GM21360 (cell line): ENCODE measurements around the gene MSH2.

Experiments
- ATAC-seq: cut with Tn5 transposase; IDR thresholded peaks from one replicate; pipeline ENCODE4 v1.9.1; 2021; ENCODE audit warnings: mild to moderate bottlenecking, moderate library complexity; ENCODE audit not compliant: unreplicated experiment

Gene MSH2

DNA sequence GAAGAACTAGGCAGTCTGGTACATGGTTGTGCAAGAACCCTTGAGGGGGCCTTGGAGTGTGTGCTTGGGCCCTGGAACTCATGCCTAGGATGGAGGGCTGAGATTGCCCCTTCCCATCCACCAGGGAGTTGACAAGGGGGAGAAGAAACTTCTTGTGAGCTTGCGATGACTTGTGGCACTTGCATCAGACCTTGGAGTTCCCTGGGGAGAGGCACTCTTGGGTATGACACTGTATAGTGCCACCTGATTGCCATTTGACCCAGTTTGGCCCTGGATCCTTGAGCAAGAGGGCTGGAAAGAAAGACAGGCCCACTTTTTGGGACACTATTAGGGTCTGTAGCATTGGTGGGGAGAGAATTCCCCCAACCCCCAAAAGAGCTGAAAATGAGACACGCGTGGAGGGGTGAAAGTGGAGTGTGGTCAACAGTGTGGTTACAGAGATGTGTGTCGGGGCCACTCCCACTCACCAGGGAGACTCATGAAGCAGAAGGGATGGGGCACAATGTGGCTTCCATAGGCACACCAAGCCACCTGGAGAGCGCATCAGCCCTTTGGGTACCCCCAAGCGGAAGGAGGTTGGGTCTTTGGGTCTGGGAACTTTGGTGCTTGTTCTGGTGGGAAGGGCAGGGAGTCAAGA lies 101.3 kb downstream of the MSH2 start:
- ATAC-seq: no peak

DNA sequence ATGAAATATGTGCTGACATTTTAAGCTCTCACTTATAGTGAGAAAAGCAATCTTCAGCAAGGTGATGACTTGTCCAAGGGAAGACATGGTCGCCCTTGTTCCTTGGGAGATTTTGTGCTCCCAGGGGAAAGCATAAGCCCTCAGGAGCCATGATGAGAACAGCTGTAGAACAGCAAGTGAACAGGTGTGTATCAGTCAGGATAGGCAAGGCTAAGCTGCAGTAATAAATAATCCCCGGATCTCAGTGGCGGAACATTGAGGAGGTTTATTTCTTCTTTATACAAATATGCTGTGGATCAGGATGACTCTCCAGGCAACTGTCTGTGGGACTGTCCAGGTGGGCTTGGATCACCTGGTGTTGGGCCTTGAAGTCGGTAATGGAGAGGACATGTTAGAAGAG lies 103.1 kb downstream of the MSH2 start:
- no peak for ATAC-seq

DNA sequence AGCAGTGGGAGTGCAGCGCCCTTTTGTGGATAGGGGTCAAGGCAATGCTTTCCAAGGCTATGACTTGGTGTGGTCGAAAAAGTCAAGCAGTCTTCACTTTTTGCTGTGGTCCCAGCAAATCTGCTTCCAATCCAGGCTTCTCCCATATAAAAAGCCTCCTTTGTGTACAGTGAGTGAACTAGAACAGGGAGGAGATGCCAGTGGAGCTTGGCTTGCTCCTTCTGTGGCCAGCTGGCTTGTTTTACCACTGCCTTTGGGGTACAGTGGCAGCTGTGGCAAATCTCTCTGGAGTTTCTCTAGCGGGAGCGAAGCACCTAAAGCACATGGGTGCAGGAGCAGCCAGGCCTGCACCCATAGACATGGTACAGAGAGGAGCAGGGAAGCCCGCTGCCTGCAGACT lies 103.5 kb downstream of the MSH2 start:
- no peak for ATAC-seq

DNA sequence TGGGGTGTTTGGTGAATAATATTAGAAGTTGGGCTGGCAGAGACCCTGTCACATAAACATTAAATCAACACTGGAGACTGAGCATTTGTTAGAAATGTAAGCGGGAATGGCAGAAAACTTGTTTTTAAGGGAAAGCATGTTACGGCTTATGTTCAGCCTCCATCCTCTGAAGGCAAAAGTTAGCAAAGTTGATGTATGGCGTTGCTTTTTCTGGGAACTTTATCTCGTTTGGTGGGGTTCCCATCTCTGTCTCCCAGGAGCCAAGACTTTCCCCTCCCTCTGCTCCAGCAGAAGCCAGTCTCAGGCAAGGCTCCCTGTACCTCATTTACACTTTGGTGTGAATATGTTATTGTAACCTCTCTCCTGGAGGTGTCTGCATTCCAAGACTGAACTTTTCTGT lies 105.1 kb downstream of the MSH2 start:
- no peak for ATAC-seq

DNA sequence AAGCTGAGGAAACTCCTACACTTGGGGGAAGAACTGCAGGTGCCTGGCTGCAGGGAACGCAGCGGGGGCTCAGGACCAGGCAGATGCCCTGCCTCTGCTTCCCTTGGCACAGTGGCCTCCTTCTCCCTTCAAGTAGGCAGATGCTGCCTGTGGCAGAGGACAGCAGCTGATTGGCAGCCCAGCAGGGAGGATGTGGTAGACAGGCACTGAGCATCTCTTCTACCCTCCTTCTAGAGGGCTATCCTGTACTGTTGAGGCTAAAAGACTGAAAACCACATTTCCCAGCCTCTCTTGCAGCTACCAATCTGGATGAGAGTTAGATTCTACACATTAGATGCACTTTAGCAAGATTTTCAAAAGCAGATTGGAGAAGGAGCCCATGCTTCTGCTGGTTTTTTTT lies 105.7 kb downstream of the MSH2 start:
- no peak for ATAC-seq

DNA sequence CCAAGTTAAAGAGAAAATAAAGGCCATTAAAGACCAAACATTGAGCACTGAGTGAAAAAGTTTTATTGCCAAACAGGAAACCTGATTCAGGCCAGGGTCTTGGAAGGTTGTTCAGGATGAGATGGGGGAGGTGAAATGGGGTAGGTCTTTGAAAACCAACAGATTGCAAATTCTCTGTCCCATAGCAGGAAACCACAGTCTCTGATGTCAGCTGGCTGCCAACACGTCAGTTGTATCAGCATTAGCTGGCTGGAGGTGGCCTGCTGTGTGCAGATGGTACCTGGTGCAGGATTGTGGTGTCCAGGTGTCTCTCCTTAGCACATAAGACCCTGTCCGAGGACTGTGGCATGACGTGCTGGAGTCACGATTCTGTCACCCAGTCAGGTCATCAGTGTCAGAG lies 106.3 kb downstream of the MSH2 start:
- ATAC-seq: no peak

DNA sequence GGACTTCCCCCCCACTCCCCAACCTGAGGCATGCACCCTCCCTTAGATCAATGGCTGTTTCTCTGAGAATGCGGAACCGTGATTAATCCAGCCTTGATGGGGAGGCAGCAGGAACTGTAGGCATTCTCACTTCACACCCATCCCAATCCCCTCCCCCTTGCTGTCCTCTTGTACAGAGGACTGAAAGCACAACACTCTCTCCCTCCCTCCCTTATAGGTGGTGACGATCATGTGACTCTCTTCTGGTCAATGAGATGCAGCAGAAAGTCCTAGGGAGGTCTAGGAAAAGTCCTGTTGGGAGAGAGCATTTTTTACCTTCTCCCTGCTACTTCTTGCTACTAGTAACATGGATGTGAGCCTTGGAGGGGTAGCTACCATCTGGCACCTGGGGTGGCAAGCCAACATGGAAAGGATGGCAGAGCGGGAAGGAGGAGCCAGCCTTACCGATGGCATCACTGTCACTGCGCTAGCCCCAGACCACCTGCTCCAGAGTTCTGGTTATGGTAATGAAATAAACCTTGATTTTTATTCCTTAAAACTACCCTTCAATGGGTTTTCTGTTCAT lies 106.9 kb downstream of the MSH2 start:
- ATAC-seq: no peak

DNA sequence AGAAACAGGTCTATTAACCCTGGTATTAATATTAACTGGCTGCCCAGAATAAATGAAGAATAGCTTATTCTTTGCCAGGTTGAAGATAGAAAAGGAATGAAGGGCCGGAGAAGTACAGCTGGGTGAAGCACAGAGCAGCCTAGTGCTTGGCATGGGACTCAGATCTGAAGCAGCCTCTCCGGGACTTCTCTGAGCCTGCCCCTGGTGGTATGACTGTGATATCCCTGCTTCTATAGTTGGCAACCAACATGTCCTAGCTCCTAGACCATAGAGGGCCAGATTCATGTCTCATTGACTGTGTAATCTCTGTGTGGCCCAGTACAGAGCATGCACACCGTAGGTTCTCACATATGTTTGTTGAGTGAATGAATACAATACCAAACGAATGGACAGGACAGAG lies 107.8 kb downstream of the MSH2 start:
- no peak for ATAC-seq

DNA sequence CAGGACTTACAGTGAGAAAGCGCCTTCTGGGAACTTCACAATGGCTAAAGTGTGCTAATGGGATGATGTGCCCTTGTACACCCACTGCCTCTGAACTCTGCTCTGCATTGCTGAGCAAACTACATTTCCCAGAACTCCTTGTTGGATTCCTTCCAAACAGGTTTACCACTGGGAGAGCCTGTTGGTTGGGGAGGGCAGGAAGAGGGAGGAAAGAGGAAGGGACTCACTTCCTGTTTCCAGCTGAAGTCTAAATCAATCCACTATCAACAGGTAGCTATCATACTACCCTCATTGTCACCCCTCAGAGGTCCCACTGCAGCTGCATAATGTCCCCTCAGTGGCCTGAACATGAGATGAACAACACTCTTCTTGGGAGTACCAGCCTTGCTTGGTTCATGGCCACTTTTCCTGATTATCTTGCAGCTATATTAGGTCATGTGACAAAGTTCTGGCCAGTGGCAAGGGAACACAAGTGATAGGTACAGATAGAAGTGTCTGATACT lies 109.7 kb downstream of the MSH2 start:
- ATAC-seq: no peak

DNA sequence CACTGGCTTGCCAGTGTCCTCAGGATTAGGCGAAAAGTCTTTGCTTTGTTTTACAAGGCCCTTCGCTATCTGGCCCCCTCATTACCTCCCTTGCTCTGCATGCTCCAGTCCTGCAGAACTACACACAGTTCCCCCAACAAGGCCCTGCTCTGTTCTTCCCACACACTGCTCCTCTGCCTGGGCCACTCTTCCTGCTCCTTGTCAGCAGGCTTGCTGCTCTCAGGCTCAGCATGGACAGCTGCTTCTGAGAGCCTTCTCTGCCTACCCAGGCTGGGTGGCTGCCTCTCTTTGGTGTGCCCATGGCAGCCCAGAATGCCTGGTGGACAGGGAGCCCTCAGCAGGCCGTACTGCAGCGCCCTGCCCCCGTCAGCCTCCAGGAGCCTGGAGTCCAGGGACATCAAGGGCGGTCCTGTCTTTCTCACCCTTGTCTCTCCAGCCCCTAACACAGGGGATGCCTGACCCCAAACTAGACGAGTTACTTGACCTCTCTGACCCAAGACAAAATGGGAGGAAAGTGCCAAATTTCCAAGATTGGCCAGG lies 111.1 kb downstream of the MSH2 start:
- ATAC-seq: no peak

DNA sequence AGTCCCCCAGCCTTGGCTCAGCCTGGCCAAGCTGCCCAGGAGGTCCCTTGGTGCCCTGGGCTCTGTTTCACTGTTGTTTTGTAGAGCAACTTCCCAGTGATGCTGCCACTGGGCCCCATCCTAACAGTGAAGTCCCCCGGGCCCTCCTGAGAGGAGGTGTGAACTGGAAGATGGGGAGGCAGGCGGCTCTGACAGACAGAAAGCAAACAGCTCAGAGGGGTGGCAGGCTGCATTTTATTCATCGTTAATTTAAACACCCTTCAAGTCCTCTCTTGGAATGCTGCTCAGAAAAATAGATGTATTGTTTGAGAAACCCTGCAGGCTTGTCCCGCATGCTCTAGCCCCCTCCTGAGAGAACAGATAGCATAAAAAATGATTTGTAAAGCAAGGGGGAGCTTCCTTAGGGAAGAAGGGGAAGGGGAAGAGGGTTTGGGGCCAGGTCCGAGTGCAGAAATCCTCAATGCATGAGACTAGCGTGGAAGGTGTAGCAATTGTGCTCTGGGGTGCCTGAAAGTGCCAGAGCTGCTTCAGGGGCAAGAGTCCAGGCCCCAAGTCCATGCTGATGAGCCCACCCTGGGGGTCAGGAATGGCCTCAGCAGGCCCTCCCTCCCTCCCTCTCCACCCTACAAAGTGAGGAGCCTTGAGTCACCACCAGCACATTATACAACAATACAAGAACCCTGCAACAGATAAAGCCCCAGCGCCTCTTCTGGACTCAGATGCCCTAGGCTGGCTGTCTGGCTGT lies 113.6 kb downstream of the MSH2 start:
- no peak for ATAC-seq

DNA sequence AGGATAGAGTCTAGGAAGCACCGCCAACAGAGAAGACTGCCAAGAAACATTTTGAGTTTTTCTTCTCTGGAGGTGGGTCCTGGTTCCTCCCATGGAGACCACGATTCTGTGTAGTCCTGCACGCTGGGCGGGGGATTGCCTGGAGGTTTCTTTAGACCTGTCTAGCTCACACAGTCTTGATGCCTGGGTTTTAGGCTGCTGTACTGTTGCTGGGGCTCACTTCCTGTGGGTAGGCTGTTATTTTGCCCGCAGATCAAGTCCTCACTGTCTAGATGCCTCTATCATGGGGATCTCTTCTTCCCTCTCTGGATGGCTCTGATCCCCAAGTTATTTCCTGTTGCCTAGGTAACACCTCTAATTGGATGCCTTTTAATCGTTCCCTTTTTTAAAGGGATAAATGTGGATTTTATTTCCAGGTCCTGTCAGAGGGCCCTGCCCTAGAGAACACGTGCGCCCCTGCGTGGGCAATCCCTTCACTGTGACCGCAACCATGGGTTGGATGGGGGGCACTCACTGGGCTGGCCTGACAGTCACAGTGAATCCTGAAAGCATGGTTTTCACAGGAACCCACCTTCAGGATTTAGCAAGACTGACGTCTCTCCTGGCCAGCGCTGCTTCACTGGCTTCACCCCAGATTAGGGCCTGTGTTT lies 115.7 kb downstream of the MSH2 start:
- ATAC-seq: no peak

DNA sequence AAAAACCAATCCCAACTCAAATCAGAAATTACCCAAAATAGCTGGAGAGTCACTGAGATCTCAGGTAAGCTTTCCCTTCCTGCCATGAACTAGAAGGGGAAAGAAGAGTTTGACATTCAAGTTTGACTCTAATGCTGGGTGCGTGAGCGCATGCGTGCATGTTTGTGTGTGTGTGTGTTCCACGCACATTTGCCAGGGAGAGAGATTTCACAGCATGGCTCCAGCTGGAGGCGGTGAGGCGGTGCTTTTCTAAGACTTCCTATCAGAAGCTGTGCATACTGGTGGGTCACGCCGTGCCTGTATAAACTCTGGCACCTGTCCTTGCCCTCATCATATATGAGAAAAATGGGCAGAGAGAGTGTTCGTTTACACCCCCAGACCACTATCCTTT lies 116.2 kb downstream of the MSH2 start:
- ATAC-seq: no peak

DNA sequence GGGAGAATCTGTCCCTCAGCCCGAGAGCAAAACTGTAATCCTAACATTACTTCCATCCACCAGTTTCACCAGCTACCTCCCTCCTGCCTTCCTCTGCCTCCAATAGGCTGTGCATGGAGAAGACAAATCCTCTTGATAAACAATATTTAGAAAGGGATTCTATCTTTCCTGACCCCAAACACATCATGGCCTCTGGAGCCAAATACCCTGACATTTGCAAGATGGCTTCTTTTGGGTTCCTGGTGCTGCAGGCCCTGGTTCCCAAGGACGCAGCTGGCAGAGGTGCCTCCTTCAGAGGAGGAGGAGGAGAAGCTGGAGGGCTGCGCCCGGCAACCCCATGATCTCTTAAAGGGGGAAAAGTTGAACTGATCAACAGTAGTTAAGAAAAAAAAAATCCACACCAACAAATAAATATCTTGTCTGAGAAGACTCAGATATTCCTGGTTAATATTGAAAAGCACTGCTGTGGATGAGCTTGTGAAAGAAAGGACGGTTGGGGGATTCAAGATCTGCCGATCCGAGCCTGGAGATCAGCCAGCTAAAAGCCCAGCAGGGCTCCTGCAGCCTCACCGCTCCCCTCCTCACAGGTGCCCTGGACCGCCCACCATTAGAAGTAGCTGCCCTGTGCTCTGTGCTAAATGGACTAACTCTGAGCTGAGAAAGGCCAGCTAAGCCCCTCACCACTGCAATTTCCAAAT lies 116.8 kb downstream of the MSH2 start:
- no peak for ATAC-seq

DNA sequence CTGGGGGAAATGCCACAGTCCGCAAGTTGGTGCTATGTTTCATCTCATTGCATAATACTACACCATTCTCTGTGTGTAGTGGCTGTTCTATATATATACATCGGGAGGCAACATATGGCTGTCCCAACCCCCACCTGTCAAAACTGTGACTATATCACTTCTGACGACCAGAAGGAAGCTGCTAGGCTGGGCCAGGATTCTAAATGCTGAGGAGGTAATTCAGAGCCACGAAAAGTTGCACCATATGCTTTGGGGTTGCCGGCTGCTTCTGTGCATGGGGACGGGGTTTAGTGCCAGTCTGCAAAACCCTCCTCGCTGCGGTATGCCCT lies 117.3 kb downstream of the MSH2 start:
- ATAC-seq: no peak

DNA sequence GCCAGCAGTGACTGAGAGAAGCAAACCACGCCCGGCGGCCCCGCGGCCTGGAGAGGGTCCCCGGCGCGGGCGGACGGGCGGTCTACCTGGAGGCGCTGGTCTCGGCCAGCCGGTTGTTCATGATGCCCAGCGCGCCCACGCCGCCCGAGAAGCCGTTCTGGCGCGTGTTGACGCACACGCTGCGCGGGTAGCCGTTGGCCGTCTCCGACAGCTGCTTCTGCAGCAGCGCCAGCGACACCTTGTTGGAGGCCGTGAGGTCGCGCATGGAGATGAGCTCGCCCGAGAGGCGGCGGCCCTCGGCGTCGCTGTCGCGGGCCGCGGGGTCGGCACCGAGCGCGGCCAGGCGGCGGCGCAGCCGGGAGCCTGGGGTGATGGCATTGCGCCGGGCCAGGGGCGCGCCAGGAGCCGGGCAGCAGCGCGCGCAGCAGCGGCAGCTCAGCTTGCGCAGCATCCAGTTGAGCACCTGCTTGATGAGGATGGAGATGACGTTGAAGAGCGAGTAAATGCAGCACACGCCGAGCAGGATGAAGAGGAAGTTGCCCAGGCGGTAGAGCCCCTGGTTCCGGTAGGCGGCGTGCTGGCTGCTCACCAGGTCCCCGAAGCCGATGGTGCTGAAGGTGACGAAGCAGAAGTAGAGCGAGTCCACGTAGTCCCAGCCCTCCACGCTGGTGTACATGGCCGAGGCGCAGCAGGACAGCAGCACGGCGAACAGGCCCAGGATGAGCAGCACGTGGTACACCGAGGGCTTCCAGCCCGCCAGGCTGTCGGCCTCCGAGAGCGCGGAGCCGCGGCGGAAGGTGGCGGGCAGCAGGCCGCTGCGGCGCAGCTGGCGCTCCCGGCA lies 118.1 kb downstream of the MSH2 start:
- peak; percentile 68 for ATAC-seq

DNA sequence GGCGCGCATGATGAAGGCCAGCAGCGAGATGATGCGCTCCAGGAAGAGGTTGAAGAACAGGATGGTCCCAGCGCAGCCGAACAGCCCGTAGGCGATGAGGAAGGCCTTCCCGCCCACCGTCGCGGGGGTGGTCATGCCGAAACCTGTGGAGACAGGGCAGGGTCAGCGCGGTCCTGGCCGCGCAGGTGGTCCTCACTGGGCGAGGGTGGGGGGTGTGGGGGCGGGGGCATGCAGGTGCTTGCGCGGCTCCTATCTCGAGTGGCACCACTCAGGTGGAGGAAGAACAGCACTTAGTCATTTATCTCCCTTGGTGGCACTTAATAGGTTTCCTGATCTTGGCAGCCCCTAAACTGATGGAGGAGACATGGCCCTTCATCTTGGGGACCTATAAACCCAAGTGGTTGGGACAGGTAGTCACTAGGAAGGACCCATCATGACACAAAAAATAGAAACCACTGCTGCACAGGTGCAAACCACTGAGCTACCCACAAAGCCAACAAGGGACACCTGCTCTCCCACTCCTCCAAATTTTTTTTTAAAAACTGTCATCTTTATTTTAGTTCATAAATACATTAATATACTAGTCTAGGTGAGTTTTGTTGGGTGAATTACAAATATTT lies 118.8 kb downstream of the MSH2 start:
- no peak for ATAC-seq

DNA sequence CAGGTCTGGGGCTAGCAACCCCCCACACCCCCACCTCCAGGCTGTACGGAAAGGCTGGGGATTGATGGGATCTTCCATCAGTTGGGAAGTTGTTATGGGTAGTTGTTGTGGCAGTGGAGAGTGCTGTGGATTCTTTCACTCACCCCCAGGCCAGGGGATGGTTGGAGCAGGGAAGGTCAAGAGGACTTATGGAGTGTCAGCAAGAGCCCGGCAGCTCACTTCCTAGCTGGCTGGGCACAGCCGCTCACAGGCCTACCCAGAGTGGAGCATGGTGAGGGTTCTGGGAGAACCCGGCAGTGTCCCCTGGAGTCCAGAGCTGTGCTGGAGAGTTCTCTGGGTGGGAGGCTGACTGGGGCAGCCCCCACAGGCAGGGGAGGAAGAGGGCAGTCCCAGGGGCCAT lies 122.2 kb downstream of the MSH2 start:
- ATAC-seq: no peak

DNA sequence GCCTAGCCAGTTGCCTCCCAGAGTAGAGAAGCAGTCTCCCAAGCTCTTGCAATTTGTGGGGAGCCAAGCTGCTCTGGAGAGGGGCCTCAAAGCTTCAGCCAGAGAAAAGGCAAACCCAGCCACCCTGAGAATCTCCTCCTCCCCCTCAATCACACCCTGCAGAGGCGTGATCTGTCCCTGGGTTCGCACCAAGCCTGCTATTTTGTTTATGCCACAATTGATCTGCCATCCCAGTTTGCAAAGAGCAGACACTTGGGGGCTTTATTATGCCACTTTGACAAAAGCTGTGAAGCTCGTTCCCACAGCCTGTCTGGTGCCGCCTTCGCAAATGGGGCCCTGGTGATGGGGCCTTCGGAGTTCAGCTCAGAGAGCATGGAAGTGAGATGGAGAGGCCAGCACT lies 125.5 kb downstream of the MSH2 start:
- no peak for ATAC-seq

DNA sequence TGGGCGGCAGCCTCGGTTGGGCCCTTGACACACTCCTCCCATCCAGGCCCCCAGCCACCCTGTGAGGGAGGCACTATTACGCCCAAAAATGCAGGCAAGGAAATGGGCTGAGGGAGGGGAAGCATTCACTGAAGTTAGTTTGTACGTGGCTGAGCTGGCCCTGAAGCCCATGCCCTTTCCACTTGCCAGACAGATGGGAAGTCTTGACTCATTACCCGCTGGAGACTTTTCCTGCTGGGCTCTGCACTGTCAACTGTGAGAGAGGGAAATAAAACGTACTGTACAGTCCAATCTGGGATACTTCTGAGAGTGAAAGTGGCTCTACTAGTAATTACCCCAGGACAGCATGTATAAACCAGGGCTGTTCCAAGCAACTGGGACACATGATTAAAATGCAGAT lies 125.9 kb downstream of the MSH2 start:
- no peak for ATAC-seq
